Amniotic stem cell (primary cell): ENCODE data around the gene PCDH18.
"Not testable (repeated sequence)": the region's sequence is repeated elsewhere in the genome, so short reads cannot be mapped to it uniquely, and the experiment has no call there.

Source experiments
- DNase-seq: peaks from one replicate; lab custom pipeline; 2025; lab: John Stamatoyannopoulos, UW

The PCDH18 gene

GRCh38 chr4:137531986-137532868 is at the start of gene PCDH18:
Gene PCDH18 (minus strand): TSS chr4:137532494. CDS start chr4:137532088, 406 bp downstream.
- peak; percentile 89 for DNase-seq

- DNase-seq: no peak
These were observed 44.2 kb upstream of the PCDH18 start for GRCh38 chr4:137576446-137576845.

GRCh38 chr4:137572647-137573046 is 40.4 kb upstream of the PCDH18 start:
- DNase-seq: no peak

GRCh38 chr4:137572163-137572562 is 39.9 kb upstream of the PCDH18 start:
- DNase-seq: no peak

GRCh38 chr4:137559801-137560200 is 27.5 kb upstream of the PCDH18 start:
- DNase-seq: no peak

GRCh38 chr4:137558951-137559350 is 26.7 kb upstream of the PCDH18 start:
- peak; percentile 22 for DNase-seq

- no peak for DNase-seq
These were observed 13.2 kb upstream of the PCDH18 start for GRCh38 chr4:137545461-137545861.

- no peak for DNase-seq
These were observed 11.4 kb upstream of the PCDH18 start for GRCh38 chr4:137543648-137544047.

GRCh38 chr4:137543198-137543597 is 10.9 kb upstream of the PCDH18 start:
- DNase-seq: no peak

GRCh38 chr4:137541876-137542646 is 9.8 kb upstream of the PCDH18 start:
- DNase-seq: no peak

- DNase-seq: no peak
These were observed 8.9 kb upstream of the PCDH18 start for GRCh38 chr4:137541181-137541580.

- DNase-seq: no peak
These were observed 8.1 kb upstream of the PCDH18 start for GRCh38 chr4:137540356-137540755.

- no peak for DNase-seq
These were observed 6.2 kb upstream of the PCDH18 start for GRCh38 chr4:137538526-137538925.

GRCh38 chr4:137537807-137538206 is 5.5 kb upstream of the PCDH18 start:
- DNase-seq: not testable (repeated sequence)

GRCh38 chr4:137536789-137537561 is 4.7 kb upstream of the PCDH18 start:
- no peak for DNase-seq

GRCh38 chr4:137535718-137536117 is 3.4 kb upstream of the PCDH18 start:
- DNase-seq: no peak

GRCh38 chr4:137534516-137534915 is 2.2 kb upstream of the PCDH18 start:
- DNase-seq: no peak

GRCh38 chr4:137533855-137534254 is 1.6 kb upstream of the PCDH18 start:
- no peak for DNase-seq

- DNase-seq: no peak
These were observed 559 bp upstream of the PCDH18 start for GRCh38 chr4:137532869-137533236.

- peak; percentile 55 for DNase-seq
These were observed 917 bp downstream of the PCDH18 start for GRCh38 chr4:137531168-137531985.

- no peak for DNase-seq
These were observed 2.1 kb downstream of the PCDH18 start for GRCh38 chr4:137530176-137530575.
